Aorta (tissue), 5 donors: ENCODE results near the gene NTF3. TPM values are rescaled to one million over a fixed set of nuclear protein-coding genes. Genes with fewer than 3 reads are reported as not detected.

Source experiments
- ATAC-seq: fragments of 200-7000 bp; cut with Tn5 transposase; one replicate; pipeline ENCODE4 v1.9.1; 2022; ENCODE audit warnings: moderate library complexity; ENCODE audit not compliant: low FRiP score
- DNase-seq, 2 donors: peaks; one replicate each; pipeline ENCODE4 v3.0.0-alpha.2; 2020
- H3K27ac ChIP-seq, 2 donors: one replicate each; pipeline ENCODE4 v1.5.1; 2013; ENCODE audit warnings: low read length in 2 of 2, mild to moderate bottlenecking in 2 of 2, moderate library complexity in 2 of 2, control low read depth in 1 of 2, inconsistent platforms in 1 of 2, low read depth in 1 of 2
- H3K27me3 ChIP-seq, 2 donors: one replicate each; pipeline ENCODE4 v1.6.1; 2013; ENCODE audit warnings: control low read depth in 1 of 2, low read length in 1 of 2, mild to moderate bottlenecking in 1 of 2, moderate library complexity in 1 of 2; ENCODE audit not compliant: insufficient read depth in 2 of 2, control insufficient read depth in 1 of 2
- H3K36me3 ChIP-seq, 2 donors: one replicate each; pipeline ENCODE4 v1.6.1; 2013; ENCODE audit warnings: control low read depth in 1 of 2, low read length in 1 of 2, mild to moderate bottlenecking in 1 of 2; ENCODE audit not compliant: insufficient read depth in 2 of 2, control insufficient read depth in 1 of 2
- H3K4me1 ChIP-seq, 2 donors: one replicate each; pipeline ENCODE4 v1.6.1; 2013; ENCODE audit warnings: low read length in 2 of 2, control low read depth in 1 of 2, mild to moderate bottlenecking in 1 of 2, moderate library complexity in 1 of 2; ENCODE audit not compliant: insufficient read depth in 2 of 2, control insufficient read depth in 1 of 2
- H3K4me3 ChIP-seq, 2 donors: one replicate each; pipeline ENCODE4 v1.5.1; 2013; ENCODE audit warnings: low read length in 2 of 2, control low read depth in 1 of 2, mild to moderate bottlenecking in 1 of 2
- H3K9me3 ChIP-seq: one replicate; pipeline ENCODE4 v1.6.1; 2013; ENCODE audit warnings: mild to moderate bottlenecking, low read length; ENCODE audit not compliant: control insufficient read depth
- WGBS, 2 donors: extraction: QIAGEN DNeasy Blood & Tissue Kit; methylation state at CpG; one replicate each; pipeline ENCODE4 v1.1.7; 2013; 5-methylcytosine and 5-hydroxymethylcytosine counted together
- intact Hi-C, 2 donors: fragments of 100-400 bp; cut with DNase I; formaldehyde crosslinking; loops; one replicate each; pipeline versions ENCODE4 v1.14.2 to v1.15.0; 2022
- polyA plus RNA-seq, 2 donors: library from polyadenylated mRNA; stranded (reverse); fragments of 200-250 nt; gene quantifications; one replicate each; pipeline ENCODE4 v1.2.3, GENCODE V29; 2013
- total RNA-seq, 2 donors: library from RNA; stranded (reverse); fragmentation: NEBNext Ultra II Directional; extraction: Animal tissue kit (Norgen Biotek cat#: 25700); gene quantifications; one replicate each; pipeline ENCODE4 v1.2.1, GENCODE V29; 2021
- donor health status: healthy with polysubstance abuse.
- donor health status: Bipolar disorder and iron deficiency.
- donor health status: DM: no; HTN: no; CAD: no.
- donor health status: DM: no; HTN: no; CAD: no.
- donor health status: DM: yes; HTN: yes; CAD: no.

NTF3 gene
- total and polyA plus RNA-seq, 4 donors: 7.5 to 51.6 (median 17.3) TPM

DNA sequence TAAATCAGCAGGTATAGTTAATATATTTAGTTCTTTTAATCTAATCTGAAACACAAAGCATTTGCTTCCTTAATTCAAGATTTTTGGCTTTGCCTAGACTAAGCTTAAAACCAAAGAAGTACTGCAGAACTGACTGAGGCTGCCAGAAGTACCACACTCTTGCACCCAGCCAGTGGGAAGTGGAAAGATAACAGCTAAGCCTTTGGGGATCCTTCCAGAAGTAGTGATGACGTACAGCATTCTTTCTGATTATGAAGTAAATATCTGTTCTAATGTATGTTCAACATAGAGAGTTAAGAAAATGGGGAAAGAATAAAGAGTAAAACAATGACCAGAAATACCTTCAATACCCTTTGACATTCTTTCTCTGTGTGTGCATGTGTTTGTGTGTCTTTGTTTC, 19.3 kb downstream of the NTF3 start:
- H3K4me3 ChIP-seq: no peak overlapping the region
- no peaks in the 10 kb centered on the region for H3K36me3 ChIP-seq
- H3K4me1 ChIP-seq: peaks cover 10 to 13% of the 10 kb centered on the region in 2 donors
- intact Hi-C loops: no loop called here
- H3K9me3 ChIP-seq: no peaks in the 10 kb centered on the region
- WGBS, 2 donors: 16 to 35% methylated on average over 1 of the region's 1 CpG
- DNase-seq (no peak), ATAC-seq (no peak)
- H3K27me3 ChIP-seq: no peaks in the 10 kb centered on the region
- H3K27ac ChIP-seq: no peak overlapping the region

DNA sequence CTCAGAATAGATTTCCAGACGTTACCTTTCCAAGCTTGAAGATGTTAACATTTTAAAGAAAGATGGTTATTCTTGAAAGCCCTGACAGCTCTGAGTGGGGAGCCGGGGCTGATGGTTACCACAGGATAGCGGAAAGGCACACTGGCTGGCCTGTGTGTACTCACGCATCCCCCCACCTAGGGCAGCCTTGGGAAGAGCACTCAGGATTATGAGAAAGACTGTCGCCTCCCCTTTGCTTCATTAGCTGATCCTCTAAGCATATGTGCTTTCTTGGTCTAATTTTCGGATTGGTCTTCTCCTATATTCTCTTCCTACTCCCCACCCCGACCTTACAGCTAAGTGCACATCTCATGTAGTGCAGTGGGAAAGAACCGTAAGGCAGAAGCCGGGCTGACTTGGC, 20.7 kb downstream of the NTF3 start:
- Histone ChIP-seq H3K27ac (no peak overlapping the region), H3K27me3 (no peaks in the 10 kb centered on the region), H3K4me1 (peaks cover 19% of the 10 kb centered on the region in 2 donors), H3K9me3 (no peaks in the 10 kb centered on the region), H3K36me3 (no peaks in the 10 kb centered on the region), H3K4me3 (no peak overlapping the region)
- 94 to 95% methylated on average over 9 of the region's 9 CpGs for WGBS, 2 donors
- no peak for DNase-seq
- no peak for ATAC-seq
- intact Hi-C loops: no loop called here

DNA sequence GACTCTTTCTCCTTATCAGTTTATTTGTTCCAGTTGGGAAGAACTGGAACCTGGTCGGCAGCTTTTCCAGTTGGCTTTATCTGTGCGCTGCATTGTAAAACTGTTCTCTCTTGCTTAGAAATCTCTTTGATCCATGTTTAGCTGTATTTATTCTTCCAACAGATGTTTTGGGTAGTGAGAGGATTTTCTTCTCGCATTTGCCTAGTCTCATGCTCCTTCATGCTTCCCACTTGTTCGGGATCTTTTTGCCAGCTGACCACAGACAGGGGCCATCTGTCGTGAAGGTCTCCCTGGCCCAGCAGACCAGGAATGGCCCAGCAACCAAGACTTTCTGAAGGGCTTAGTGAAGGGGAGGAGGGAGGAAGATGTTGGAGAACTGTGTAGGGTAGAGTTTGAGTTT, 21.6 kb downstream of the NTF3 start:
- H3K36me3 ChIP-seq: no peaks in the 10 kb centered on the region
- peak overlapping the region in 1 of 2 donors; percentile 59 for H3K27ac ChIP-seq
- no peaks in the 10 kb centered on the region for H3K9me3 ChIP-seq
- DNase-seq (no peak), ATAC-seq (no peak)
- intact Hi-C loops: no loop called here
- WGBS, 2 donors: 61 to 71% methylated on average over 5 of the region's 5 CpGs
- H3K4me3 ChIP-seq: no peak overlapping the region
- no peaks in the 10 kb centered on the region for H3K27me3 ChIP-seq
- H3K4me1 ChIP-seq: peaks cover 17 to 20% of the 10 kb centered on the region in 2 donors

DNA sequence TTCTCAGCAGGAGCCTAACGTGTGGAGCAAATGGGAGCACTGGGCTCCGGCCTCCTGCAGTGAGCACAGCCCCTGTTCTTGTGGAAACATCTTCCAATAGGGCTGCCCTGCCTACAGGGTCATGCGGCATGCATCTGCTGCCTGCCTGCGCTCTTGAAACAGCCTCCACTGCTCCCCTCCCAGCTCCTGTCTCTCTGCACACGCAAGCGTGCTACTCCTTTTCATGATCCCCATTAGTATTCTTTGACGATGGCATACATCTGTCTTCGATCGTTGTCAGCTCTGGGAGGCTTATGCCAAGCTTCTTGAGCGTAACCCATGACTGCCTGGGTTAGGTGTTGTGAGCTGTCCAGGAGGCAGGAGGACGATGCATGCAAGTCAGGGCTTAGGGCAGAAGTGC, 23.1 kb downstream of the NTF3 start:
- H3K27me3 ChIP-seq: no peaks in the 10 kb centered on the region
- WGBS, 2 donors: 71% methylated on average over 11 of the region's 11 CpGs
- intact Hi-C loops: loop anchor here in 1 of 2 donors (5.0 kb wide), 1 partner anchor 42 kb away; no protein-coding TSS in a partner anchor
- no peaks in the 10 kb centered on the region for H3K36me3 ChIP-seq
- peaks cover 13 to 17% of the 10 kb centered on the region in 2 donors for H3K4me1 ChIP-seq
- H3K4me3 ChIP-seq: no peak overlapping the region
- no peaks in the 10 kb centered on the region for H3K9me3 ChIP-seq
- DNase-seq (no peak), ATAC-seq (no peak)
- H3K27ac ChIP-seq: peak overlapping the region in 1 of 2 donors; percentile 2

DNA sequence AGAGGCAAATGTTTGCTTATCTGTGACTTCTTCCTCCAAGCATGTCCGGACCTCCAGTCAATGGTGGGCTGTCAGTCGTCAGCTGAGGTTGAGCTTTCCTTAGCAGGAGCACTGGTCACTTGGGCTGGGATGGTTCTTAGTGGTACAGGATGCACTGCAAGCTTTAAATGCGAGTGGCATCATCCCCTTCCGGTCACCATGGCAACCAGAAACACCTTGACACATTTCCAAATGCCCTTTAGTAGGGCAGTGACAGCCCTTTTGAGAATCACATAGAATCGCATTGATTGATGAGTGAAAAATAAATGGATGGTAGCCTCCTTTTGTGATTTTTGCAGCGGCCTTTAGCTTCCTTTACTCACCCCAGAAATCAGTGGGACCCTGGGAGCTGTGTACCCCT, 24.1 kb downstream of the NTF3 start:
- H3K27ac ChIP-seq: peak overlapping the region; percentile 31 to 55
- H3K4me1 ChIP-seq: peaks cover 12 to 17% of the 10 kb centered on the region in 2 donors
- DNase-seq (no peak), ATAC-seq (no peak)
- H3K27me3 ChIP-seq: no peaks in the 10 kb centered on the region
- no peaks in the 10 kb centered on the region for H3K36me3 ChIP-seq
- intact Hi-C loops: loop anchor here in 1 of 2 donors (5.0 kb wide), 1 partner anchor 41 kb away; no protein-coding TSS in a partner anchor
- WGBS, 2 donors: 83 to 87% methylated on average over 6 of the region's 6 CpGs
- no peaks in the 10 kb centered on the region for H3K9me3 ChIP-seq
- no peak overlapping the region for H3K4me3 ChIP-seq

DNA sequence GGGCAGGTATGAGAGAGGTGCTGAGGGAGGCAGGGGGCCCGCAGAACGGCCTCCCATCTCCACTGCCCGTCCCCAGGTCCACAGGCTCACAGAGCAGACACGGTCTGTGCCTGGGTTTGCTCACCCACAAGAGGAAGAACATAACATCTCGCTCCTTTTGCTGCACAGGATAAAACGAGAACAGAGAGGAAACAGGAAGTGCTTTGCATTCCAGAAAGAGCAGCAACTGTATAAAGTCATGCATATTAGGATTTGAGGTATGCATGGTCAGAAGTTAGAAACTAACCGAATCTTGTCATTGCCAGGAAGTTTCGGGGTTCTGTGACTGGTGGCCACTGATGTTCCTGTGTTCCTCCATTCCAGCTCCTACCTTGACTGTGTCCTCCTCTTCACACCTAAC, 25.0 kb downstream of the NTF3 start:
- ATAC-seq (no peak), DNase-seq (no peak)
- Histone ChIP-seq H3K27ac (peak overlapping the region; percentile 31 to 98), H3K9me3 (no peaks in the 10 kb centered on the region), H3K27me3 (no peaks in the 10 kb centered on the region), H3K4me1 (peaks cover 12 to 17% of the 10 kb centered on the region in 2 donors), H3K4me3 (no peak overlapping the region), H3K36me3 (no peaks in the 10 kb centered on the region)
- intact Hi-C loops: loop anchor here in 1 of 2 donors (5.0 kb wide), 1 partner anchor 40 kb away; no protein-coding TSS in a partner anchor
- 8 to 15% methylated on average over 8 of the region's 8 CpGs for WGBS, 2 donors

DNA sequence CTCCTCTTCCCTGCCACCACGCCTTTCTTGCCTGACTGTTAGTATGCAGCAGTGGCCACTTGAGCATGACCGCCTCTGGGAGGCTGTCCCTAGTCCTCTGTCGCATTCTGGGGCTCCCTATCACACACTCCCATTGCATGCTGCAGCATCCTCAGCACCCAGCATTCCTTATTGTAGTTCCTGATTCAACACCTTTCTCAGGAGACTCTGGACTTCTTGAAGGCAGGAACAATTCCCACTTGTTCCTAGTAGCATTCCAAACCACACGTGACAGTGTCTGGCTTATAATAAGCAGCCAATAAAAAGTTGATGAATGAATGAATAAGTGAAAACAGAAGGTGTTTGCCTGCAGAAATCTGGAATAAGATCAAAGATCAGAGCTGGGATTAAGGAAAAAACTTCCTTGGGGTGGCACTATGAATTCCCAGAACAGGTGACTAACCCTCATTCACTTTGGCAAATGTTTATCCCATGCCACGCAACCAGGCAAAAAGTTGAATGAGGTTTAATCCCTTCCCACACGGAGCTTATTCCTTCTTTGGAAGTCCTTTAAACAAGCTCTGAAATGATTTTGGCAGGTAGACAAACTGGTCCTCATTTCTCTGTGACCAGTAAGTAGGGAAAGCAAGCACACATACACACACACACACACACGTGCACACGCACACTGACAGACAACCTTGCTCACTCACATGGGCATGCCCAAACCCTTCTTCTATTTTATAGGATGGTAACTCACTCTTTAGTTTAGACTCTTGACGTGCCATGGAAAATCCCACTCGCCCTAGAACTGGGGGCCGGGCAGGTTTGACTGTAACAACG, 26.5 kb downstream of the NTF3 start:
- H3K4me1 ChIP-seq: peaks cover 12 to 17% of the 10 kb centered on the region in 2 donors
- H3K9me3 ChIP-seq: no peaks in the 10 kb centered on the region
- H3K27me3 ChIP-seq: no peaks in the 10 kb centered on the region
- H3K27ac ChIP-seq: peak overlapping the region in 1 of 2 donors; percentile 60
- H3K4me3 ChIP-seq: no peak overlapping the region
- intact Hi-C loops: loop anchor here in 1 of 2 donors (5.0 kb wide), 1 partner anchor 39 kb away; no protein-coding TSS in a partner anchor
- no peak for ATAC-seq
- no peak for DNase-seq
- no peaks in the 10 kb centered on the region for H3K36me3 ChIP-seq
- WGBS, 2 donors: 70 to 71% methylated on average over 12 of the region's 12 CpGs

DNA sequence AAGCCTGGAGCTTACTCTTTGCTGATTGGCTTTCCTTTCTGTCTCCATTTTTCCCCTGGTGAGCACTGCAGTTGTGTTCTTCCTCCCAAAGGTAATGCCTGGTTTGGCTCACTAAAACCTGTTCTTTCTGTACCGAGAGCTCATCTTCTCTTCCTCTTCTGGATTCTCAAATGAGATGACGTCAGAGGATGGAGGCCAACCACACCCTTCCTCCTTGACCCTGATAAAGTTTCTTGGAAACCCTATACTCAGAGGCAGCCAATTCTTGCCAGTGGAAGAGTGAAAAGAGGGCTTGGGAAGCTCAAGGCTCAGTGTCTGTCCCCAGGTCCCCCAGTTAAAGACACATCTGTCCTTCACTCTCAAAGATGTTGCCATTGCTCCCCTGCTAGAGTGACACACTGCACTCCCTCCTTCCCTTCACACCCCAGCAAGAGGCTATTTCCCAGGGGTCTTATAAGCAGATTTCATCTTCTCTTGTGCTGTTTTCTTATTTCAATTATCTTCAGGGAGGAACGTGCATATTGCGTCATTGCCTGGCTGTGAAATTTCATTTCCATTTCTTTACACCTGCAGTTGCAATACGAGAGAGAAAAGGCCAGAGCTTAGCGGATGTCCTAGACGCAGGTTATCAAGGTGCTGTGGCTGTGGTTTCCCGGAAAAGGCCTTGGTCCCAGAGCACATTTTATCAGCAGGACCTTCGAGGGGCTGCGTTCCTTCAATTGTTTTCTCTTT, 27.3 kb downstream of the NTF3 start:
- no peak overlapping the region for H3K4me3 ChIP-seq
- peak overlapping the region in 1 of 2 donors; percentile 17 for H3K27ac ChIP-seq
- peaks cover 12 to 17% of the 10 kb centered on the region in 2 donors for H3K4me1 ChIP-seq
- WGBS, 2 donors: 90% methylated on average over 10 of the region's 10 CpGs
- H3K36me3 ChIP-seq: no peaks in the 10 kb centered on the region
- intact Hi-C loops: loop anchor here in 1 of 2 donors (5.0 kb wide), 1 partner anchor 38 kb away; no protein-coding TSS in a partner anchor
- ATAC-seq (no peak), DNase-seq (no peak)
- H3K9me3 ChIP-seq: no peaks in the 10 kb centered on the region
- H3K27me3 ChIP-seq: no peaks in the 10 kb centered on the region
